PFSK-1 (cell line): ENCODE measurements around the gene FAM184B.

Experiments used
- FOXP2 ChIP-seq: optimal IDR thresholded peaks from 2 replicates; pipeline ENCODE3; 2011; ENCODE audit warnings: borderline replicate concordance, control low read depth, inconsistent platforms; ENCODE audit not compliant: insufficient read depth; ENCODE audit errors: extremely low read length, extremely low read depth
- POLR2AphosphoS5 ChIP-seq: IDR thresholded peaks from 2 replicates; pipeline ENCODE4 v1.6.1; 2012; ENCODE audit warnings: low read depth, mild to moderate bottlenecking, control low read depth, low read length, moderate library complexity
- REST ChIP-seq, 2 experiments: IDR thresholded peaks; 2 replicates each; pipeline versions ENCODE4 v1.6.1 to v1.8.0; 2011 to 2012; ENCODE audit warnings: low read depth in 2 of 2, low read length in 2 of 2, control low read depth in 1 of 2, inconsistent platforms in 1 of 2, mild to moderate bottlenecking in 1 of 2, moderate library complexity in 1 of 2; ENCODE audit not compliant: insufficient read depth in 1 of 2
- SIN3A ChIP-seq: IDR thresholded peaks from 2 replicates; pipeline ENCODE4 v1.6.1; 2012; ENCODE audit warnings: mild to moderate bottlenecking, low read length, moderate library complexity, borderline replicate concordance; ENCODE audit not compliant: insufficient read depth
- TAF1 ChIP-seq: IDR thresholded peaks from 2 replicates; pipeline ENCODE4 v1.6.1; 2012; ENCODE audit warnings: low read length, control low read depth, borderline replicate concordance; ENCODE audit not compliant: insufficient read depth

Gene FAM184B

GRCh38 chr4:17624821-17625220 is 156.6 kb downstream of the FAM184B start:
- TF ChIP-seq FOXP2 (no peak), REST (IDR thresholded peaks at IDR 0.05; ENCODE audit: insufficient read depth in 1 of 2, low read depth in 2 of 2, low read length in 2 of 2) (no peak), POLR2AphosphoS5 (no peak), SIN3A (no peak), TAF1 (no peak)

GRCh38 chr4:17623451-17624001 is 157.9 kb downstream of the FAM184B start:
- no peak for TF ChIP-seq REST (IDR thresholded peaks at IDR 0.05; ENCODE audit: insufficient read depth in 1 of 2, low read depth in 2 of 2, low read length in 2 of 2)
- TF ChIP-seq POLR2AphosphoS5, result no peak
- no peak for TF ChIP-seq FOXP2
- no peak for TF ChIP-seq SIN3A
- no peak for TF ChIP-seq TAF1

GRCh38 chr4:17619416-17620105 is 161.9 kb downstream of the FAM184B start:
- TF ChIP-seq SIN3A, result no peak
- no peak for TF ChIP-seq REST (IDR thresholded peaks at IDR 0.05; ENCODE audit: insufficient read depth in 1 of 2, low read depth in 2 of 2, low read length in 2 of 2)
- TF ChIP-seq FOXP2, result no peak
- no peak for TF ChIP-seq TAF1
- TF ChIP-seq POLR2AphosphoS5, result no peak

GRCh38 chr4:17618926-17619325 is 162.5 kb downstream of the FAM184B start:
- no peak for TF ChIP-seq FOXP2
- TF ChIP-seq TAF1, result no peak
- TF ChIP-seq REST (IDR thresholded peaks at IDR 0.05; ENCODE audit: insufficient read depth in 1 of 2, low read depth in 2 of 2, low read length in 2 of 2), result no peak
- TF ChIP-seq SIN3A, result no peak
- no peak for TF ChIP-seq POLR2AphosphoS5

- TF ChIP-seq TAF1 (no peak), SIN3A (no peak), POLR2AphosphoS5 (no peak), FOXP2 (no peak), REST (IDR thresholded peaks at IDR 0.05; ENCODE audit: insufficient read depth in 1 of 2, low read depth in 2 of 2, low read length in 2 of 2) (no peak)
Observed at GRCh38 chr4:17616283-17616682, 165.1 kb downstream of the FAM184B start.
